Endothelial cell (in vitro differentiated cells): ENCODE measurements around the gene EEPD1. TPM values are rescaled to one million over a fixed set of nuclear protein-coding genes. Genes with fewer than 3 reads are reported as not detected.
"Not testable (repeated sequence)": the region's sequence is repeated elsewhere in the genome, so short reads cannot be mapped to it uniquely, and the experiment has no call there.

Experiments used
- DNase-seq: peaks from one replicate; pipeline ENCODE4 v3.0.0; 2021; ENCODE audit warnings: low spot score
- H3K27ac Mint-ChIP-seq: one replicate; pipeline ENCODE4 v1.8.0; 2021; ENCODE audit warnings: mixed read lengths, inconsistent platforms; ENCODE audit not compliant: unreplicated experiment
- H3K27me3 Mint-ChIP-seq: one replicate; pipeline ENCODE4 v1.8.0; 2021; ENCODE audit warnings: mild to moderate bottlenecking, moderate library complexity, mixed read lengths, inconsistent platforms; ENCODE audit not compliant: unreplicated experiment
- H3K36me3 Mint-ChIP-seq: one replicate; pipeline ENCODE4 v1.8.0; 2021; ENCODE audit warnings: mild to moderate bottlenecking, low read depth, mixed read lengths, inconsistent platforms; ENCODE audit not compliant: unreplicated experiment
- H3K4me1 Mint-ChIP-seq: one replicate; pipeline ENCODE4 v1.8.0; 2021; ENCODE audit warnings: mild to moderate bottlenecking, mixed read lengths, inconsistent platforms; ENCODE audit not compliant: unreplicated experiment
- H3K4me3 Mint-ChIP-seq: one replicate; pipeline ENCODE4 v1.8.0; 2021; ENCODE audit warnings: mild to moderate bottlenecking, mixed read lengths, inconsistent platforms; ENCODE audit not compliant: unreplicated experiment
- H3K9me3 Mint-ChIP-seq: one replicate; pipeline ENCODE4 v1.8.0; 2021; ENCODE audit warnings: mixed read lengths, inconsistent platforms; ENCODE audit not compliant: unreplicated experiment
- total RNA-seq: library from RNA; stranded (reverse); fragmentation: NEBNext Ultra II Directional; extraction: Animal tissue kit (Norgen Biotek cat#: 25700); gene quantifications from one replicate; pipeline ENCODE4 v1.2.1, GENCODE V29; 2021; ENCODE audit not compliant: unreplicated experiment
- TF ChIP-seq, protein P1 (sequence below): fragments of 200-600 bp; sonication (generic); IDR thresholded peaks from one replicate; pipeline ENCODE4 v1.5.0; 2021; ENCODE audit warnings: antibody characterized with exemption; ENCODE audit not compliant: unreplicated experiment

EEPD1 gene
- total RNA-seq, 1 donor from 2014 or later = 12.6 TPM

DNA sequence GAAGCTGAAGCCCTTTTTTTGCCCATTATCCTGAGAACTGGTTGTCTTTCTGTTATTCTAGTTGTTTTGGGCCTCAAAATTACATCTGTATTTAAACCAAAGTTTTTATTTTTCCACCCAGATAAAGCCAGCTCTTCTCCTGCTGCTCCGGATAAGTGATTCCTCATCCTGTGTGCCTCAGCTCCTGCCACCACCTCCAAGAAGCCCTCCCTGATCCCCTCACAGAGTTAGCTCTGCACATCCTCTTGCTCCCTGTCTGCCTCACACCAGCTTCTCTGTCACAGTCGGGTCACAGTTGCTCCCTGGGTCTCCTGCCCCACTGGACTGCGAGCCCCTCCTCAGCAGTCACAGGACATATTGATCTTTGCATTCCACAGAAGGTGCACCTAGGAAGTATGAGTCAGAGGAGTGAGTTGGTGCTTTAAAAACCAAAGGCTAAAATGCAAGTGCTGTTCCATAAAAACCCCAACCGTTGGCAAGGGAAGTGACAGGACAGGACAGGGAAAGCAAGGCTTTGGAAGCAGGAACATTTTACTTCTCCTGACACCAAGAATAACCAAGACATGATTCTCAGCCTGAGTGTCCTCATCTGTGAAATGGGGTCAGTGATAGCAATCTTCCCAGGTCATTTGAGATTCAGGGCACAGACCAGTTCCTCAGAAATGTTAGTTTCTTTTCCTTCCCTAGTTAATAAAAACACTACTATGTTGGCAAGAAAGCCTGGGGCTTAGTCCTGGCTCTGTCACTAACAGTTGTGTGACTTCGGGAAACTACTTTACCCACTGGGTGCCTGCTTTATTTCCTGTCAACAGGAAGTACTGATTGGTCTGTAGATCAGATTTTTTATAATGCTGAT lies 36.5 kb upstream of the EEPD1 start:
- no peak for DNase-seq
- TF ChIP-seq, protein P1, sequence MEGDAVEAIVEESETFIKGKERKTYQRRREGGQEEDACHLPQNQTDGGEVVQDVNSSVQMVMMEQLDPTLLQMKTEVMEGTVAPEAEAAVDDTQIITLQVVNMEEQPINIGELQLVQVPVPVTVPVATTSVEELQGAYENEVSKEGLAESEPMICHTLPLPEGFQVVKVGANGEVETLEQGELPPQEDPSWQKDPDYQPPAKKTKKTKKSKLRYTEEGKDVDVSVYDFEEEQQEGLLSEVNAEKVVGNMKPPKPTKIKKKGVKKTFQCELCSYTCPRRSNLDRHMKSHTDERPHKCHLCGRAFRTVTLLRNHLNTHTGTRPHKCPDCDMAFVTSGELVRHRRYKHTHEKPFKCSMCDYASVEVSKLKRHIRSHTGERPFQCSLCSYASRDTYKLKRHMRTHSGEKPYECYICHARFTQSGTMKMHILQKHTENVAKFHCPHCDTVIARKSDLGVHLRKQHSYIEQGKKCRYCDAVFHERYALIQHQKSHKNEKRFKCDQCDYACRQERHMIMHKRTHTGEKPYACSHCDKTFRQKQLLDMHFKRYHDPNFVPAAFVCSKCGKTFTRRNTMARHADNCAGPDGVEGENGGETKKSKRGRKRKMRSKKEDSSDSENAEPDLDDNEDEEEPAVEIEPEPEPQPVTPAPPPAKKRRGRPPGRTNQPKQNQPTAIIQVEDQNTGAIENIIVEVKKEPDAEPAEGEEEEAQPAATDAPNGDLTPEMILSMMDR = no peak
- H3K9me3 Mint-ChIP-seq = no peaks in the 10 kb centered on the region
- H3K27me3 Mint-ChIP-seq = peaks cover 5% of the 10 kb centered on the region
- no peaks in the 10 kb centered on the region for H3K36me3 Mint-ChIP-seq
- no peak overlapping the region for H3K4me3 Mint-ChIP-seq
- H3K27ac Mint-ChIP-seq = no peak overlapping the region
- H3K4me1 Mint-ChIP-seq = no peaks in the 10 kb centered on the region

DNA sequence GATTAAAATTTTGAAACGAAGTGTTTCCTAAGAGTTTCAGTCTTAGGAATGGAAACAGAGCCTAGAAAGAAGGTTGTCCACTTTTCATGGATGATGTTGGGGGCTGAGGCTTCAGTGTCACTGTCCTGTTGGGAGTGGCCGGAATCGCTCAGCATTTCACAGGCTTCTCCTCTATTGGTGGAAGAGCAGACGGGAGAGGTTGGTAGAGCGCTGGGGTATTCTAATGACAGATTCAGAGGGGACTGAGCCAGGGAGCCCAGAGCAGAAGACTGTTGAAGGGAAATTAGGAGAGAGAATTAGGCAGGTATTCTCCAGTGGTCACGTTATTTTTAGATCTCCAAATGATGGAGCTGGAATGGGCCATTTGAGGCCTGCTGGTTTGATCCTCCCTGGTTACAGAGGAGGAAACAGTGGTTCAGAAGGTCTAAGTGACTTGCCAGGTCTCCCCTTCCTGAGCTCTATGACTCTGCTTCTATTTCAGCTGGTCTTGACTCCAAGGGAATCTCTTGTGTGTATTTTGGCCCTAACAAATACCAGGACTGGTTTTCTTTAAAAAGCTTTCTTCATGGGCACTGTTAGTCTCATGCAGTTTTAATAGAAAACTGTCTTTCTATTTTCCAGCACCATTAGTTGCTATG lies 35.7 kb upstream of the EEPD1 start:
- Mint-ChIP-seq H3K4me3 (no peak overlapping the region), H3K27ac (no peak overlapping the region), H3K36me3 (no peaks in the 10 kb centered on the region), H3K9me3 (no peaks in the 10 kb centered on the region), H3K4me1 (no peaks in the 10 kb centered on the region), H3K27me3 (peaks cover 4% of the 10 kb centered on the region)
- TF ChIP-seq, protein P1 = no peak
- no peak for DNase-seq

DNA sequence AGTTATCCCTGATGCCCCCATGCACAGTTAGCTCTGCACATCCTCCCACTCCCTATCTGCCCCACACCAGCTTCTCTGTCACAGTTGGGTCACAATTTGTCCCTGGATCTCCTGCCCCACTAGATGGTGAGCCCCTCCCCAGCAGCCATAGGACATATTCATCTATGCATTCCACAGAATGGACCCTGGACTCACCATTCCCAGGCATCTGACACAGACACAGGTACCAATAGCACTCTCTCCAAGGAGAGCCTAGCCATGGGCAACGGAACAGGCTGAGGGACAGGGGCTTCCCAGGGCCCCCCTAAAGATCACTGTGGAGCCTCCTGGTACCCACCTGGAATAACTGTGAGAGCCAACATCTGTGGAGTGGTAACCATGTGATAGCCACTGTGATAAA lies 34.7 kb upstream of the EEPD1 start:
- H3K9me3 Mint-ChIP-seq = no peaks in the 10 kb centered on the region
- no peaks in the 10 kb centered on the region for H3K36me3 Mint-ChIP-seq
- no peak overlapping the region for H3K27ac Mint-ChIP-seq
- no peak for DNase-seq
- H3K4me1 Mint-ChIP-seq = no peaks in the 10 kb centered on the region
- H3K4me3 Mint-ChIP-seq = no peak overlapping the region
- TF ChIP-seq, protein P1 = no peak
- peaks cover 1% of the 10 kb centered on the region for H3K27me3 Mint-ChIP-seq

DNA sequence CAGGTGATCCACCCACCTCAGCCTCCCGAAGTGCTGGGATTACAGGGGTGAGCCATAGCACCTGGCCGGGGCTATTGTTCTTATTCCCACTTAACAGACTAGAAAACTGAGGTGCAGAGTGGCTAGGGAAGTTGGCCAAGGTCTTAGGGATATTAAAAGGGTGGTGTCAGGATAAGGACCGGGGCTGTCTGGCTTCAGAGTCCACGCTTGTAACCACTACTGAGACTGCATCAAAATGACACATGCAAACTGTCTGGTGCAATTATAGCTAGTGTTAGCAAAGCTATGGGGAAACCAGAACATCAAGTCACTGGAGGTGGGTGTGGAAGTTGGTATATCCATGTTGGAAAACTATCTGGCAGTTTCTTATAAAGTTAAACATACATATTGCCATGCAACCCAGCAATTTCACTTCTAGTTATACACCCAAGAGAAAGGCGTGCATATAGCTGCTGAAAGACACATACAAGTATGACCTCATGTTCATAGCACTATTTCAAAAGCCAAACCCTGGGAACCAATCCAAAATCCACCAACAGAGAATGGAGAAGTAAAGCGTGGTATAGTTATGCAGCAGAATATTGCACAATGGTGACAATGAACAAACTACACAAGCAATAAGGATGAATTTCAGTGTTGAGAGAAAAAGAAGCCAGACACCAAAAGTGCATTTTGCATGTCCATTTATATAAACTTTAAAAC lies 33.9 kb upstream of the EEPD1 start:
- no peaks in the 10 kb centered on the region for H3K9me3 Mint-ChIP-seq
- TF ChIP-seq, protein P1 = no peak
- H3K4me3 Mint-ChIP-seq = no peak overlapping the region
- H3K4me1 Mint-ChIP-seq = no peaks in the 10 kb centered on the region
- H3K27me3 Mint-ChIP-seq = peaks cover 1% of the 10 kb centered on the region
- no peaks in the 10 kb centered on the region for H3K36me3 Mint-ChIP-seq
- DNase-seq = no peak
- no peak overlapping the region for H3K27ac Mint-ChIP-seq

DNA sequence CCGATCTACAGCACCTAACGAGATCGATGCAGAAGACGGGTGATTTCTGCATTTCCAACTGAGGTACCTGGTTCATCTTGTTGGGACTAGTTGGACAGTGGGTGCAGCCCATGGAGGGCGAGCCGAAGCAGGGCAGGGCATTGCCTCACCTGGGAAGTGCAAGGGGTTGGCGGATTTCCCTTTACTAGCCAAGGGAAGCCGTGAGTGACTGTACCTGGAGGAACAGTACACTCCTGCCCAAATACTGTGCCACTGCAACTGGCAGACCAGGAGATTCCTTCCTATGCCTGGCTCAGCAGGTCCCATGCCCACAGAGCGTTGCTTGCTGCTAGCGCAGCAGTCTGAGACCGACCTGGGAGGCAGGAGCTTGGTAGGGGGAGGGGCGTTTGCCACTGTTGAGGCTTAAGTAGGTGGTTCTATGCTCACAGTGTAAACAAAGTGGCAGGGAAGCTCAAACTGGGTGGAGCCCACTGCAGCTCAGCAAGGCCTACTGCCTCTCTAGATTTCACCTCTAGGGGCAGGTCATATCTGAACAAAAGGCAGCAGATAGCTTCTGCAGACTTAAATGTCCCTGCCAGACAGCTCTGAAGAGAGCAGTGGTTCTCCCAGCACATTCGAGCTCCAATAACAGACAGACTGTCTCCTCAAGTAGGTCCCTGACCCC lies 32.9 kb upstream of the EEPD1 start:
- not testable (repeated sequence) for H3K27me3 Mint-ChIP-seq, H3K27ac Mint-ChIP-seq, H3K36me3 Mint-ChIP-seq, DNase-seq, H3K4me3 Mint-ChIP-seq, H3K9me3 Mint-ChIP-seq, H3K4me1 Mint-ChIP-seq

DNA sequence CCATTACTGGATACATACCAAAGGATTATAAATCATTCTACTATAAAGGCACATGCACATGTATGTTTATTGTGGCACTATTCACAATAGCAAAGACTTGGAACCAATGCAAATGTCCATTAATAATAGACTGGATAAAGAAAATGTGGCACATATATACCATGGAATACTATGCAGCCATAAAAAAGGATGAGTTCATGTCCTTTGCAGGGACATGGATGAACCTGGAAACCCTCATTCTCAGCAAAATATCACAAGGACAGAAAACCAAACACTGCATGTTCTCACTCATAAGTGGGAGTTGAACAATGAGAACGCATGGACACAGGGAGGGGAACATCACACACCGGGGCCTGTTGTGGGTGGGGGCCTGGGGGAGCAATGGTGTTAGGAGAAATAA lies 27.4 kb upstream of the EEPD1 start:
- H3K36me3 Mint-ChIP-seq, H3K9me3 Mint-ChIP-seq, H3K4me3 Mint-ChIP-seq, H3K27me3 Mint-ChIP-seq, DNase-seq, H3K4me1 Mint-ChIP-seq, H3K27ac Mint-ChIP-seq: not testable (repeated sequence)
